ENCODE data around the gene NCKAP5. TPM values are rescaled to one million over a fixed set of nuclear protein-coding genes. Genes with fewer than 3 reads are reported as not detected.

The NCKAP5 gene
- polyA plus RNA-seq, 1 experiment, result 16.6 TPM

DNA sequence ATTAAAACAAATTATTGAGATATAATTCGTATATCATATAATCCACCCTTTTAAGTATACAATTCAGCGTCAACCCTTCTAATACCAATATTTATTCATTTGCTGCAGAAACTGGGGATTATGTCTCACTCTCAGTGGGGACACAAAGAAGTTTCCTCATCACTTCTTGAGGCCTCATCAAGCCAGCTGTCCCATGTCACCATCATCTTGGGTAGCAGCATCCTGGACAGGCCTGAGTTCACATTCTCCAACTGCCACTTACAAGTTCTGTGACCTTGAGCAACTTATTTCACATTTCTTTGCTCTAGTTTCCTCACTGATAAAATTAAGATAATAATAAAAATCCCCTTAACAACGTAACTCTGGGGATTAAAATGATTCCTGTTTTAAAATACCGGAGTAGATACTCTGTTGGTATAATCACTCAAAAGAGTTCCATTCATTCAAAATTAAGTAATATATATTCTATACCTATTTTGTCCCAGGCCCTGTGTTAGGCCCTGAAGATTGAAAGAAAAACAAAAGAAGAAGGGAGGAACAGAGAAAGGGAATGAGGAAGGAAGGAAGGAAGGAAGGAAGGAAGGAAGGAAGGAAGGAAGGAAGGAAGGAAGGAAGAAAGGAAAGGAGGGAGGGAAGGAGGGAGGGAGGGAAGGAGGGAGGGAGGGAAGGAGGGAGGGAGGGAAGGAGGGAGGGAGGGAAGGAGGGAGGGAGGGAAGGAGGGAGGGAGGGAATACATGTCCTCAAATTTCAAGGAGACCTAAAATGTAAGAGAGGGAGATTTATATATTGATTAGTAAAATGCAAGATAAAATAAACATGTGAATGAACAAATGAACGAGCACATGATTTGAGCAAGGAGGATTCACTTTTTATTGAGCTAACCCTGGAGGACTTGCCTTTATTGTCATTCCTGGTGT lies 42.4 kb downstream of the NCKAP5 start:
- H3K4me3 ChIP-seq (ENCODE audit: low read depth, low read length), result no peak overlapping the region
- H3K9me3 ChIP-seq (ENCODE audit: control insufficient read depth, insufficient read depth, low read length), result no peaks in the 10 kb centered on the region
- POLR2A ChIA-PET, result interaction anchor here (0.6 kb wide), 1 partner anchor 611 kb away, joined by 3 read pairs; no protein-coding TSS in a partner anchor
- no peak for DNase-seq (ENCODE audit: low read depth, low spot score)
- TF ChIP-seq, protein P1, sequence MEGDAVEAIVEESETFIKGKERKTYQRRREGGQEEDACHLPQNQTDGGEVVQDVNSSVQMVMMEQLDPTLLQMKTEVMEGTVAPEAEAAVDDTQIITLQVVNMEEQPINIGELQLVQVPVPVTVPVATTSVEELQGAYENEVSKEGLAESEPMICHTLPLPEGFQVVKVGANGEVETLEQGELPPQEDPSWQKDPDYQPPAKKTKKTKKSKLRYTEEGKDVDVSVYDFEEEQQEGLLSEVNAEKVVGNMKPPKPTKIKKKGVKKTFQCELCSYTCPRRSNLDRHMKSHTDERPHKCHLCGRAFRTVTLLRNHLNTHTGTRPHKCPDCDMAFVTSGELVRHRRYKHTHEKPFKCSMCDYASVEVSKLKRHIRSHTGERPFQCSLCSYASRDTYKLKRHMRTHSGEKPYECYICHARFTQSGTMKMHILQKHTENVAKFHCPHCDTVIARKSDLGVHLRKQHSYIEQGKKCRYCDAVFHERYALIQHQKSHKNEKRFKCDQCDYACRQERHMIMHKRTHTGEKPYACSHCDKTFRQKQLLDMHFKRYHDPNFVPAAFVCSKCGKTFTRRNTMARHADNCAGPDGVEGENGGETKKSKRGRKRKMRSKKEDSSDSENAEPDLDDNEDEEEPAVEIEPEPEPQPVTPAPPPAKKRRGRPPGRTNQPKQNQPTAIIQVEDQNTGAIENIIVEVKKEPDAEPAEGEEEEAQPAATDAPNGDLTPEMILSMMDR (IDR thresholded peaks at IDR 0.05; ENCODE audit: low read depth, low read length), result no peak
- CTCF ChIA-PET, result interaction anchor here (1.0 to 2.0 kb wide), 2 partner anchors 35 to 254 kb away, joined by 3 to 6 read pairs; no protein-coding TSS in a partner anchor
- no peaks in the 10 kb centered on the region for H3K27me3 ChIP-seq (ENCODE audit: control insufficient read depth, insufficient read depth, low read length)
- H3K27ac ChIP-seq (ENCODE audit: low read depth, low read length), result no peak overlapping the region

DNA sequence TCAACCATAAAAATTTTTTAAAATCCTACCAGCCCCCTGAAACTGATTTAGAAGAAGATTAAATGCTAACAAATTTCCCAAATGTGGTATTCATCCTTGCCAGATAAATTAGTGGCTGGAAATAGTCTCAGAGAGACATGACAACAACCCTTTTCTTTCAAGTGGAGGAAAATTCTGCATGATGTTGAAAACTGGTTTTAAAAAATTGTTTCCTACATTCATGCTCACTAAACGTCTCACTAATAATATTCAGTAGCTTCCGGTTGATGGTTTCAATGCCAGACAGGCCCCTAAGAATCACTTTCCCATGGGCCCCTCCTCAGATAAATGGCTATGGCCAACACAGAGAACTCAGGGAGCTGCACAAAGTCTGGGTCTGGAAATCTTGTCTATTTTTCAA lies 43.2 kb downstream of the NCKAP5 start:
- no peak for DNase-seq (ENCODE audit: low read depth, low spot score)
- CTCF ChIA-PET, result interaction anchor here (1.0 kb wide), 1 partner anchor 255 kb away, joined by 3 read pairs; no protein-coding TSS in a partner anchor
- POLR2A ChIA-PET, result no interaction called here

DNA sequence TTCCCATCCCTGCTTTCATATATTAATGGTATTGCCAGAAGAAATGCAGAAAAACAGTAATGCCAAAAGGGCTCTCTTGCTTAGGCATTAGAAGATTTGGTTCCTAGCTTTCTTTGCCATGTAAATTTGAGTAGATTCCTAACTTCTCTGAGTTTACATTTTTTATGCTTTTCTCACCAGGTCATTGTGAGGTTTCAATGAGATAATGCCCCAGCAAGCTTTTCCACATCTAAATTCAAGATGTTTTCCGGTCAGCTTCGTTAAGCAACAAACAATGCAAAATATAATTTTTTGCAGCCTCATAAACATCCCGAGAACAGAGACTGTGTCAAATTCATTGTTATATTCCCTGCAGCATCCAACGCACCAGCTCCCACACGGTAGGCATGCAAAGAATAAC lies 44.9 kb downstream of the NCKAP5 start:
- CTCF ChIA-PET, result interaction anchor here (0.8 to 1.4 kb wide), 2 partner anchors 38 to 322 kb away, joined by 4 to 5 read pairs; no protein-coding TSS in a partner anchor
- H3K4me3 ChIP-seq (ENCODE audit: low read depth, low read length), result no peak overlapping the region
- H3K27ac ChIP-seq (ENCODE audit: low read depth, low read length), result no peak overlapping the region
- no peaks in the 10 kb centered on the region for H3K27me3 ChIP-seq (ENCODE audit: control insufficient read depth, insufficient read depth, low read length)
- DNase-seq (ENCODE audit: low read depth, low spot score), result no peak
- POLR2A ChIA-PET, result interaction anchor here (0.7 kb wide), 1 partner anchor 232 kb away, joined by 3 read pairs; no protein-coding TSS in a partner anchor
- H3K9me3 ChIP-seq (ENCODE audit: control insufficient read depth, insufficient read depth, low read length), result no peaks in the 10 kb centered on the region
- TF ChIP-seq, protein P1 (IDR thresholded peaks at IDR 0.05; ENCODE audit: low read depth, low read length), result no peak

More for the DNA sequence above, 43.2 kb downstream of the NCKAP5 start:
- Histone ChIP-seq H3K4me3 (ENCODE audit: low read depth, low read length) (no peak overlapping the region), H3K27ac (ENCODE audit: low read depth, low read length) (no peak overlapping the region), H3K9me3 (ENCODE audit: control insufficient read depth, insufficient read depth, low read length) (no peaks in the 10 kb centered on the region), H3K27me3 (ENCODE audit: control insufficient read depth, insufficient read depth, low read length) (no peaks in the 10 kb centered on the region)
- TF ChIP-seq, protein P1 (IDR thresholded peaks at IDR 0.05; ENCODE audit: low read depth, low read length), result no peak

DNA sequence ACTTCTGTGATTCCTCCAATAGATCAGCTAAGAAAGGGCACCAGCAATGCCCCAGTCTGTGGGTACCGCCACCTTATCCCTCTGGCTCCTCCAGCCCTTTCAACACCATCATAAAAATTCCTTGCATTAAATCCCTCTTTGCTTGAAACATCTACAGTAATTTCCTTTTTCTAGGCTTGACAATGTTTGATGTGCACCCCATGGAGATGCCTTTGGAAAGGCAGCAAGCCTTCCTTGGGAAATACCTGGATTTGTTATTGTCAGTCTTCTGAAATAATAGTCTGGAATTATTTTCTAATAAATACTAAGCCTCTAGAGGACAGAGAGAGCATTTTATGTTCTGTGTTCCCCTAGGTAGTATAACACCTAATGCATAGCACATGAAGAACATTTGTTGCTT lies 46.1 kb downstream of the NCKAP5 start:
- CTCF ChIA-PET, result interaction anchor here (1.4 kb wide), 1 partner anchor 39 kb away, joined by 4 read pairs; no protein-coding TSS in a partner anchor

More for the DNA sequence above, 46.1 kb downstream of the NCKAP5 start:
- Histone ChIP-seq H3K27ac (ENCODE audit: low read depth, low read length) (no peak overlapping the region), H3K27me3 (ENCODE audit: control insufficient read depth, insufficient read depth, low read length) (no peaks in the 10 kb centered on the region), H3K9me3 (ENCODE audit: control insufficient read depth, insufficient read depth, low read length) (no peaks in the 10 kb centered on the region), H3K4me3 (ENCODE audit: low read depth, low read length) (no peak overlapping the region)
- DNase-seq (ENCODE audit: low read depth, low spot score), result no peak
- TF ChIP-seq, protein P1 (IDR thresholded peaks at IDR 0.05; ENCODE audit: low read depth, low read length), result no peak
- POLR2A ChIA-PET, result no interaction called here

Measured in AG04450 (cell line).